Panc1 (cell line): ENCODE measurements around the gene SPATA18. TPM values are rescaled to one million over a fixed set of nuclear protein-coding genes. Genes with fewer than 3 reads are reported as not detected.
A peak's percentile ranks its signal among the peaks of the same experiment; 100 is the strongest.

Source experiments
- ATAC-seq: fragments of 200-7000 bp; cut with Tn5 transposase; 2 replicates; pipeline ENCODE4 v1.9.1; 2020; ENCODE audit warnings: mild to moderate bottlenecking, moderate library complexity
- BruUV-seq: library from RNA; stranded (reverse); fragments of 400-500 nt; replicated peaks from 2 replicates; lab custom pipeline; 2021; lab: Mats Ljungman, UMichigan
- CTCF ChIA-PET: fragments of 300-600 bp; sonication (Branson Sonifier 250); formaldehyde crosslinking; loops from one replicate; lab custom pipeline; 2022; ENCODE audit warnings: antibody characterized with exemption; lab: Charles Lee
- POLR2A ChIA-PET: fragments of 300-600 bp; sonication (Branson Sonifier 250); formaldehyde crosslinking; loops from one replicate; lab custom pipeline; 2022; ENCODE audit warnings: antibody characterized with exemption; lab: Charles Lee
- DNase-seq: peaks from one replicate; pipeline ENCODE4 v3.0.0-alpha.2; 2010; ENCODE audit warnings: low read depth, low spot score
- H3K27ac ChIP-seq: 2 replicates; pipeline ENCODE4 v1.5.1; 2011; ENCODE audit warnings: mild to moderate bottlenecking, low read length, inconsistent platforms
- H3K27me3 ChIP-seq: fragments of 200-500 bp; sonication (Bioruptor generic); 2 replicates; pipeline ENCODE4 v1.6.0; 2014; ENCODE audit warnings: low read length, inconsistent platforms; ENCODE audit not compliant: control insufficient read depth, insufficient read depth
- H3K36me3 ChIP-seq: fragments of 200-500 bp; sonication (Bioruptor generic); 2 replicates; pipeline ENCODE4 v1.5.1; 2014; ENCODE audit warnings: inconsistent platforms, mild to moderate bottlenecking, low read length, moderate library complexity; ENCODE audit not compliant: control insufficient read depth, insufficient read depth
- H3K4me1 ChIP-seq: 2 replicates; pipeline ENCODE4 v1.5.1; 2011; ENCODE audit warnings: inconsistent platforms, mild to moderate bottlenecking, low read length, moderate library complexity; ENCODE audit not compliant: control insufficient read depth, insufficient read depth
- H3K4me3 ChIP-seq, 2 experiments: 2 replicates each; pipeline ENCODE4 v1.5.1; 2011 to 2012; ENCODE audit warnings: low read depth in 2 of 2, low read length in 2 of 2, mild to moderate bottlenecking in 2 of 2, inconsistent platforms in 1 of 2, moderate library complexity in 1 of 2
- H3K9me3 ChIP-seq: fragments of 200-500 bp; sonication (Bioruptor generic); 2 replicates; pipeline ENCODE4 v1.5.1; 2014; ENCODE audit warnings: low read depth, mild to moderate bottlenecking, inconsistent platforms, low read length, moderate library complexity; ENCODE audit not compliant: control insufficient read depth, insufficient read depth
- CTCF ChIP-seq: fragments of 450-650 bp; IDR thresholded peaks from 2 replicates; pipeline ENCODE4 v1.5.1; 2017; ENCODE audit warnings: mild to moderate bottlenecking
- POLR2AphosphoS5 ChIP-seq: IDR thresholded peaks from 2 replicates; pipeline ENCODE4 v1.6.1; 2012; ENCODE audit warnings: mild to moderate bottlenecking, low read depth, low read length, moderate library complexity
- SIN3A ChIP-seq: IDR thresholded peaks from 2 replicates; pipeline ENCODE4 v1.6.1; 2012; ENCODE audit warnings: low read depth, mild to moderate bottlenecking, low read length, moderate library complexity, borderline replicate concordance; ENCODE audit not compliant: insufficient read depth
- TCF7L2 ChIP-seq: IDR thresholded peaks from 2 replicates; pipeline ENCODE4 v1.6.1; 2011; ENCODE audit warnings: mild to moderate bottlenecking, low read depth, low read length, inconsistent platforms
- in situ Hi-C: cut with HindIII; loops from 2 replicates; pipeline ENCODE4 v1.10.0; 2016; ENCODE audit warnings: low sequenced_read_pairs, low pct_unique_long_range_greater_than_20kb
- intact Hi-C: fragments of 100-400 bp; cut with micrococcal nuclease; formaldehyde crosslinking; loops from one replicate; pipeline ENCODE4 v1.10.0; 2022; ENCODE audit not compliant: unreplicated experiment
- total RNA-seq: library from RNA; stranded (reverse); gene quantifications from one replicate; pipeline ENCODE4 v1.2.1, GENCODE V29; 2021; ENCODE audit not compliant: unreplicated experiment
- TF ChIP-seq, protein P1 (sequence below), 2 experiments: IDR thresholded peaks; 2 replicates each; pipeline ENCODE4 v1.6.1; 2011 to 2012; ENCODE audit warnings: low read depth in 2 of 2, control low read depth in 1 of 2, low read length in 1 of 2, mild to moderate bottlenecking in 1 of 2, moderate library complexity in 1 of 2; ENCODE audit not compliant: insufficient read depth in 1 of 2

SPATA18 gene
- total RNA-seq, 1 experiment from 2014 or later: 0.39 TPM

GRCh38 chr4:52036886-52037530 lies 14.1 kb upstream of the SPATA18 start:
- in situ Hi-C loops (no loop called here), intact Hi-C loops (no loop called here)
- TF ChIP-seq SIN3A (no peak), POLR2AphosphoS5 (no peak), TCF7L2 (no peak), CTCF (no peak)
- TF ChIP-seq, protein P1, sequence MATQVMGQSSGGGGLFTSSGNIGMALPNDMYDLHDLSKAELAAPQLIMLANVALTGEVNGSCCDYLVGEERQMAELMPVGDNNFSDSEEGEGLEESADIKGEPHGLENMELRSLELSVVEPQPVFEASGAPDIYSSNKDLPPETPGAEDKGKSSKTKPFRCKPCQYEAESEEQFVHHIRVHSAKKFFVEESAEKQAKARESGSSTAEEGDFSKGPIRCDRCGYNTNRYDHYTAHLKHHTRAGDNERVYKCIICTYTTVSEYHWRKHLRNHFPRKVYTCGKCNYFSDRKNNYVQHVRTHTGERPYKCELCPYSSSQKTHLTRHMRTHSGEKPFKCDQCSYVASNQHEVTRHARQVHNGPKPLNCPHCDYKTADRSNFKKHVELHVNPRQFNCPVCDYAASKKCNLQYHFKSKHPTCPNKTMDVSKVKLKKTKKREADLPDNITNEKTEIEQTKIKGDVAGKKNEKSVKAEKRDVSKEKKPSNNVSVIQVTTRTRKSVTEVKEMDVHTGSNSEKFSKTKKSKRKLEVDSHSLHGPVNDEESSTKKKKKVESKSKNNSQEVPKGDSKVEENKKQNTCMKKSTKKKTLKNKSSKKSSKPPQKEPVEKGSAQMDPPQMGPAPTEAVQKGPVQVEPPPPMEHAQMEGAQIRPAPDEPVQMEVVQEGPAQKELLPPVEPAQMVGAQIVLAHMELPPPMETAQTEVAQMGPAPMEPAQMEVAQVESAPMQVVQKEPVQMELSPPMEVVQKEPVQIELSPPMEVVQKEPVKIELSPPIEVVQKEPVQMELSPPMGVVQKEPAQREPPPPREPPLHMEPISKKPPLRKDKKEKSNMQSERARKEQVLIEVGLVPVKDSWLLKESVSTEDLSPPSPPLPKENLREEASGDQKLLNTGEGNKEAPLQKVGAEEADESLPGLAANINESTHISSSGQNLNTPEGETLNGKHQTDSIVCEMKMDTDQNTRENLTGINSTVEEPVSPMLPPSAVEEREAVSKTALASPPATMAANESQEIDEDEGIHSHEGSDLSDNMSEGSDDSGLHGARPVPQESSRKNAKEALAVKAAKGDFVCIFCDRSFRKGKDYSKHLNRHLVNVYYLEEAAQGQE (IDR thresholded peaks at IDR 0.05; ENCODE audit: insufficient read depth in 1 of 2, low read depth in 2 of 2, low read length in 1 of 2): no peak
- Histone ChIP-seq H3K9me3 (no peaks in the 10 kb centered on the region), H3K36me3 (no peaks in the 10 kb centered on the region), H3K27me3 (no peaks in the 10 kb centered on the region; the same call in 1 of the 2 replicates), H3K27ac (peak overlapping the region; percentile 77; the same call in 1 of the 2 replicates), H3K4me1 (peaks cover 6% of the 10 kb centered on the region), H3K4me3 (peak overlapping the region; percentile 71 to 81; a peak in 3 of 4 replicates)
- DNase-seq (no peak), ATAC-seq (no peak)
- TSS peak; percentile 71 for BruUV-seq
- POLR2A ChIA-PET: no interaction called here
- CTCF ChIA-PET: no interaction called here

GRCh38 chr4:52037689-52038102 lies 13.4 kb upstream of the SPATA18 start:
- ATAC-seq (peak; percentile 86), DNase-seq (no peak)
- no peaks in the 10 kb centered on the region for H3K36me3 ChIP-seq
- in situ Hi-C loops: no loop called here
- BruUV-seq: no TSS peak
- H3K27me3 ChIP-seq: no peaks in the 10 kb centered on the region; the same call in none of the 2 replicates
- no peak for TF ChIP-seq CTCF
- TF ChIP-seq, protein P1 (IDR thresholded peaks at IDR 0.05; ENCODE audit: insufficient read depth in 1 of 2, low read depth in 2 of 2, low read length in 1 of 2): no peak
- intact Hi-C loops: no loop called here
- peaks cover 6% of the 10 kb centered on the region for H3K4me1 ChIP-seq
- peak overlapping the region; percentile 71 to 81 for H3K4me3 ChIP-seq
- H3K9me3 ChIP-seq: no peaks in the 10 kb centered on the region
- POLR2A ChIA-PET: no interaction called here
- H3K27ac ChIP-seq: peak overlapping the region; percentile 77
- CTCF ChIA-PET: no interaction called here
